NT2/D1 (cell line): Measurements from ENCODE around the gene FSTL4.

ENCODE experiments used
- DNase-seq: peaks from one replicate; pipeline ENCODE4 v3.0.0-alpha.2; 2011; ENCODE audit warnings: low read depth, low spot score
- H3K27me3 ChIP-seq: 2 replicates; pipeline ENCODE4 v1.6.0; 2011; ENCODE audit warnings: mild to moderate bottlenecking; ENCODE audit not compliant: insufficient read length, insufficient read depth
- H3K36me3 ChIP-seq: 2 replicates; pipeline ENCODE4 v1.6.1; 2011; ENCODE audit warnings: mild to moderate bottlenecking, low read length, mixed read lengths; ENCODE audit not compliant: insufficient read depth, insufficient read length
- H3K4me1 ChIP-seq: 2 replicates; pipeline ENCODE4 v1.5.1; 2011; ENCODE audit not compliant: insufficient read depth, insufficient read length
- H3K4me3 ChIP-seq: 2 replicates; pipeline ENCODE4 v1.5.1; 2011; ENCODE audit warnings: low read depth; ENCODE audit not compliant: insufficient read length
- H3K9ac ChIP-seq: 2 replicates; pipeline ENCODE4 v1.6.0; 2011; ENCODE audit warnings: low read depth; ENCODE audit not compliant: insufficient read length
- H3K9me3 ChIP-seq: 2 replicates; pipeline ENCODE4 v1.5.1; 2011; ENCODE audit warnings: mild to moderate bottlenecking, low read length; ENCODE audit not compliant: insufficient read depth
- SUZ12 ChIP-seq: IDR thresholded peaks from 2 replicates; pipeline ENCODE4 v1.6.1; 2011; ENCODE audit not compliant: insufficient read length, insufficient read depth; ENCODE audit errors: extremely low read depth
- YY1 ChIP-seq: IDR thresholded peaks from 2 replicates; pipeline ENCODE4 v1.6.1; 2011; ENCODE audit not compliant: insufficient read length, insufficient read depth
- ZNF274 ChIP-seq: IDR thresholded peaks from 2 replicates; pipeline ENCODE4 v1.6.1; 2011; ENCODE audit warnings: mild to moderate bottlenecking, low read depth, low read length

The FSTL4 gene

DNA sequence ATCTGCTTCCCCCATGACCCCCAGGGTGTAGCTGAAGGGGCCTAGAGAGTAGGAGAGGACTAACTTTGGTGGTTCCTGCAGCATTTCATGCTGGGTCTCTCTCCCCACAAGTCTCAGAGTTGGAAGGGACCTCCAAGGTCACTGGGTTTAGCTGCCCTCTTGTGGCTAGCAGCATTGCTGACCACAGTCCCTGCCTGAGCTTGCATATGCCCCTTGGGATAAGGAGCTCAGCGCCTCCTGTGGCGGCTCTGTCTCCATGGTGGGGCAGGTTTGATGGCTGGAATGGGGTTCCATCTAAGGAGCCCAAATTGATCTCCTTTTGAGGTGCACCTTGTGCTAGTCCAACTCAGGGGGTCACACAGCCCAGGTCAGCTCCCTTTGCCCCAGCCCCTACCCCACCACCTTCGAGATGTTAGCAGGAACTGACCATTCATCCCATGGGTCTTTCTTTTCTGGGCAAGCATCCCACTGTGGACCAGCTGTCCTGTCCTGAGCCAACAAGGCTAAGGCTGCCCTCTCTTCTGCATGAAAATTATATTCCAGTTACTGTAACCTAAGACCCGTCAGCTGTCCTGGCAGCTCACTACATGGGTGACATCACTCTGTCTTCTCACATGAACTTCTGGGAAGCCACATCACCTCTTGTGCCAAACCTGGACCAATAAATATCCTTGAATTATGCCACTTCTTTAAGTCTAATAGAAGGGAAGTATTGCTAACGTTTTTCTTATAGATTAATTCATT, 364.3 kb downstream of the FSTL4 start:
- H3K36me3 ChIP-seq: no peaks in the 10 kb centered on the region
- TF ChIP-seq SUZ12: no peak
- no peak for TF ChIP-seq ZNF274
- no peak for TF ChIP-seq YY1
- no peaks in the 10 kb centered on the region for H3K27me3 ChIP-seq
- H3K9ac ChIP-seq: no peak overlapping the region
- no peak overlapping the region for H3K4me3 ChIP-seq
- H3K4me1 ChIP-seq: peaks cover 7% of the 10 kb centered on the region
- no peaks in the 10 kb centered on the region for H3K9me3 ChIP-seq
- DNase-seq: peak; percentile 56

GRCh38 chr5:133247151-133247709, 365.1 kb downstream of the FSTL4 start:
- no peaks in the 10 kb centered on the region for H3K9me3 ChIP-seq
- no peak for DNase-seq

GRCh38 chr5:133246376-133247150, 365.8 kb downstream of the FSTL4 start:
- no peak for DNase-seq
- no peaks in the 10 kb centered on the region for H3K9me3 ChIP-seq
- no peaks in the 10 kb centered on the region for H3K27me3 ChIP-seq
- no peak overlapping the region for H3K9ac ChIP-seq
- no peak for TF ChIP-seq ZNF274
- no peak for TF ChIP-seq YY1
- TF ChIP-seq SUZ12: no peak
- no peak overlapping the region for H3K4me3 ChIP-seq
- H3K36me3 ChIP-seq: no peaks in the 10 kb centered on the region
- peaks cover 7% of the 10 kb centered on the region for H3K4me1 ChIP-seq

More at GRCh38 chr5:133247151-133247709, 365.1 kb downstream of the FSTL4 start:
- Histone ChIP-seq H3K4me1 (peaks cover 7% of the 10 kb centered on the region), H3K36me3 (no peaks in the 10 kb centered on the region), H3K4me3 (no peak overlapping the region), H3K27me3 (no peaks in the 10 kb centered on the region), H3K9ac (no peak overlapping the region)
- no peak for TF ChIP-seq YY1
- TF ChIP-seq ZNF274: no peak
- TF ChIP-seq SUZ12: no peak

DNA sequence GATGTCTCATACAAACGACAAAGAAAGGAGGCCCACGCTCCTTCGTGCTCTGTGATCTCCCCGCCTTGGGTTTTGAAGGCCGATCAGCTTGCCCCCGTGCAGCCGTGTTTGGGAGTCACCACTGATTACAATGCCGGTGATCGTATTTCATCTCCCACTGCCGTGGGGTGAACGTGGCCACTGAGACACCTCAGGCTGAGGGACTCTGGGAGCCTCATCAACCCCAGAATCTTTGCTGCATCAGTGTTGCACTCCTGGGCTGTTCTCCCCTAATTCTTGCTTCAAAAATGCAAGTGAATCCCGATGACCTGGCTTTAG, 366.3 kb downstream of the FSTL4 start:
- DNase-seq: no peak
- no peak for TF ChIP-seq ZNF274
- TF ChIP-seq YY1: no peak
- no peak for TF ChIP-seq SUZ12
- peaks cover 7% of the 10 kb centered on the region for H3K4me1 ChIP-seq

GRCh38 chr5:133245191-133246052, 366.9 kb downstream of the FSTL4 start:
- TF ChIP-seq SUZ12: no peak
- TF ChIP-seq YY1: no peak
- TF ChIP-seq ZNF274: no peak
- peak; percentile 9 for DNase-seq
- no peaks in the 10 kb centered on the region for H3K36me3 ChIP-seq
- no peaks in the 10 kb centered on the region; the same call in 1 of the 2 replicates for H3K9me3 ChIP-seq
- no peaks in the 10 kb centered on the region for H3K27me3 ChIP-seq
- H3K9ac ChIP-seq: no peak overlapping the region
- H3K4me1 ChIP-seq: peaks cover 7% of the 10 kb centered on the region
- no peak overlapping the region for H3K4me3 ChIP-seq

More for the DNA sequence above, 366.3 kb downstream of the FSTL4 start:
- no peak overlapping the region for H3K4me3 ChIP-seq
- H3K36me3 ChIP-seq: no peaks in the 10 kb centered on the region
- no peak overlapping the region for H3K9ac ChIP-seq
- H3K27me3 ChIP-seq: no peaks in the 10 kb centered on the region
- no peaks in the 10 kb centered on the region for H3K9me3 ChIP-seq

- no peak overlapping the region for H3K9ac ChIP-seq
- peaks cover 7% of the 10 kb centered on the region for H3K4me1 ChIP-seq
Measured at GRCh38 chr5:133244242-133244641, 368.1 kb downstream of the FSTL4 start.

More at GRCh38 chr5:133244242-133244641, 368.1 kb downstream of the FSTL4 start:
- no peak for TF ChIP-seq ZNF274
- no peak for TF ChIP-seq SUZ12
- TF ChIP-seq YY1: no peak
- Histone ChIP-seq H3K4me3 (no peak overlapping the region), H3K36me3 (no peaks in the 10 kb centered on the region), H3K27me3 (no peaks in the 10 kb centered on the region), H3K9me3 (no peaks in the 10 kb centered on the region; the same call in 1 of the 2 replicates)
- no peak for DNase-seq
